Uterus (tissue), 2 donors: ENCODE results near the gene PEAK1.

Source experiments
- CTCF ChIP-seq, 4 experiments: fragments of 200-600 bp in 2 of 4; fragments of 450-650 bp in 2 of 4; sonication (generic) in 2 of 4; IDR thresholded peaks; one replicate each; pipeline ENCODE4 v1.5.1; 2016 to 2019; ENCODE audit warnings: antibody characterized with exemption in 4 of 4, mild to moderate bottlenecking in 2 of 4, moderate library complexity in 1 of 4
- POLR2A ChIP-seq, 2 donors: fragments of 450-650 bp; IDR thresholded peaks; one replicate each; pipeline ENCODE4 v1.6.1; 2016; ENCODE audit warnings: antibody characterized with exemption in 2 of 2, mild to moderate bottlenecking in 1 of 2, moderate library complexity in 1 of 2

DNA sequence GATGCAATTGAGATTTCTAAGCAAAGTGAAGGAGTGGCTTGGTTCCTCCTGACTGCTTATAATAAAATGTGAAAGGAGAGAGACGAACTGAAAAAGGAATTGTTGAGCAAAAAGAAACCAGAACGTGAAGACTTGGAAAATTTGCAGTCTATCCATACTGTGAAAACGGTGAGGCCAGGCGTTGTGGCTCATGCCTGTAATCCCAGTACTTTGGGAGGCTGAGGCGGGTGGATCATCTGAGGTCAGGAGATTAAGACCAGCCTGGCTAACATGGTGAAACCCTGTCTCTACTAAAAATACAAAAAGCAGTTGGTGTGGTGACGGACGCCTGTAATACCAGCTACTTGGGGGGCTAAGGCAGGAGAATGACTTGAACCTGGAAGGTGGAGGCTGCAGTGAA, 292.3 kb downstream of the PEAK1 start:
- no peak for TF ChIP-seq CTCF (IDR thresholded peaks at IDR 0.05)
- no peak for TF ChIP-seq POLR2A (IDR thresholded peaks at IDR 0.05)
